H54 (cell line): ENCODE results near the gene NDUFC2.
"Not testable (repeated sequence)": the region's sequence is repeated elsewhere in the genome, so short reads cannot be mapped to it uniquely, and the experiment has no call there.

Source experiments
- DNase-seq: peaks from one replicate; pipeline ENCODE4 v3.0.0; 2011; ENCODE audit warnings: low spot score, mixed read lengths; ENCODE audit not compliant: insufficient read length
- FAIRE-seq: peaks from 3 replicates; lab custom pipeline; 2011; peaks lifted over from hg19 to GRCh38; lab: Jason Lieb, UNC
- POLR2A ChIP-seq: IDR thresholded peaks from 2 replicates; pipeline ENCODE4 v1.6.1; 2011; ENCODE audit warnings: low read depth, mild to moderate bottlenecking, low read length

NDUFC2 gene

GRCh38 chr11:78037056-78037455, 42.6 kb downstream of the NDUFC2 start:
- no peak for FAIRE-seq
- no peak for DNase-seq
- no peak for TF ChIP-seq POLR2A

- DNase-seq (no peak), FAIRE-seq (no peak)
- no peak for TF ChIP-seq POLR2A
These were observed 43.3 kb downstream of the NDUFC2 start for GRCh38 chr11:78036313-78036712.

- DNase-seq (no peak), FAIRE-seq (no peak)
- no peak for TF ChIP-seq POLR2A
These were observed 45.0 kb downstream of the NDUFC2 start for GRCh38 chr11:78034623-78035022.

GRCh38 chr11:78033040-78033439, 46.6 kb downstream of the NDUFC2 start:
- no peak for DNase-seq
- FAIRE-seq: no peak
- no peak for TF ChIP-seq POLR2A

- no peak for FAIRE-seq
- TF ChIP-seq POLR2A: no peak
- DNase-seq: no peak
These were observed 47.6 kb downstream of the NDUFC2 start for GRCh38 chr11:78032090-78032489.

- FAIRE-seq (no peak), DNase-seq (no peak)
- no peak for TF ChIP-seq POLR2A
These were observed 48.0 kb downstream of the NDUFC2 start for GRCh38 chr11:78031629-78032028.

- FAIRE-seq (peak; percentile 48), DNase-seq (no peak)
- TF ChIP-seq POLR2A: no peak
These were observed 49.0 kb downstream of the NDUFC2 start for GRCh38 chr11:78030429-78031325.

- DNase-seq, FAIRE-seq: not testable (repeated sequence)
These were observed 51.2 kb downstream of the NDUFC2 start for GRCh38 chr11:78028423-78028822.

GRCh38 chr11:78027759-78028158, 51.9 kb downstream of the NDUFC2 start:
- TF ChIP-seq POLR2A: no peak
- DNase-seq (no peak), FAIRE-seq (no peak)

GRCh38 chr11:78025378-78025777, 54.3 kb downstream of the NDUFC2 start:
- DNase-seq: no peak
- no peak for TF ChIP-seq POLR2A
- FAIRE-seq: no peak

- no peak for DNase-seq
- no peak for FAIRE-seq
- no peak for TF ChIP-seq POLR2A
These were observed 56.2 kb downstream of the NDUFC2 start for GRCh38 chr11:78023426-78023825.

- FAIRE-seq (no peak), DNase-seq (no peak)
- TF ChIP-seq POLR2A: no peak
These were observed 57.0 kb downstream of the NDUFC2 start, which contains the start of gene KCTD14 for GRCh38 chr11:78022397-78023396. Gene KCTD14 (minus strand): TSS chr11:78023276. CDS start chr11:78023249, 27 bp downstream.

GRCh38 chr11:78021611-78022010, 58.1 kb downstream of the NDUFC2 start:
- DNase-seq (no peak), FAIRE-seq (no peak)
- no peak for TF ChIP-seq POLR2A

- no peak for TF ChIP-seq POLR2A
- FAIRE-seq: no peak
- no peak for DNase-seq
These were observed 59.4 kb downstream of the NDUFC2 start for GRCh38 chr11:78020246-78020645.

GRCh38 chr11:78019808-78020207, 59.9 kb downstream of the NDUFC2 start:
- peak; percentile 31 for DNase-seq
- no peak for FAIRE-seq
- TF ChIP-seq POLR2A: no peak
